Fibroblast of lung (primary cell): Measurements from ENCODE around the gene BCAS3. TPM values are rescaled to one million over a fixed set of nuclear protein-coding genes. Genes with fewer than 3 reads are reported as not detected.

Experiments
- DNase-seq, 2 donors: peaks; one replicate each; pipeline versions ENCODE4 v3.0.0 to v3.0.0-alpha.2; 2010; ENCODE audit warnings: low read depth in 2 of 2
- H2AFZ ChIP-seq: 2 replicates; pipeline ENCODE4 v1.5.1; 2012; ENCODE audit warnings: low read length, control low read depth, inconsistent platforms
- H3K27ac ChIP-seq: 2 replicates; pipeline ENCODE4 v1.5.1; 2011; ENCODE audit warnings: low read length, control low read depth; ENCODE audit not compliant: insufficient read depth
- H3K27me3 ChIP-seq: 2 replicates; pipeline ENCODE4 v1.5.1; 2011; ENCODE audit warnings: mild to moderate bottlenecking, low read length; ENCODE audit not compliant: control insufficient read depth, insufficient read depth
- H3K36me3 ChIP-seq: 2 replicates; pipeline ENCODE4 v1.5.1; 2011; ENCODE audit warnings: low read length; ENCODE audit not compliant: control insufficient read depth, insufficient read depth
- H3K4me1 ChIP-seq: 2 replicates; pipeline ENCODE4 v1.5.1; 2011; ENCODE audit warnings: low read length; ENCODE audit not compliant: control insufficient read depth, insufficient read depth; ENCODE audit errors: extremely low read depth
- H3K4me2 ChIP-seq: 2 replicates; pipeline ENCODE4 v1.5.1; 2011; ENCODE audit warnings: low read length, control low read depth; ENCODE audit not compliant: insufficient read depth; ENCODE audit errors: extremely low read depth
- H3K4me3 ChIP-seq, 4 experiments: fragments of 200-600 bp in 1 of 4; sonication (generic) in 1 of 4; replicated peaks in 1 of 4; 2 replicates each; pipeline ENCODE4 v1.5.1; 2011 to 2016; ENCODE audit warnings: low read length in 4 of 4, low read depth in 3 of 4, mild to moderate bottlenecking in 3 of 4, control low read depth in 2 of 4, inconsistent platforms in 1 of 4, mixed read lengths in 1 of 4; ENCODE audit not compliant: insufficient read depth in 1 of 4; ENCODE audit errors: control extremely low read depth in 1 of 4
- H3K79me2 ChIP-seq: 2 replicates; pipeline ENCODE4 v1.5.1; 2012; ENCODE audit warnings: mild to moderate bottlenecking, low read length, inconsistent platforms; ENCODE audit not compliant: control insufficient read depth, insufficient read depth
- H3K9ac ChIP-seq: 2 replicates; pipeline ENCODE4 v1.5.1; 2011; ENCODE audit warnings: mild to moderate bottlenecking, low read length, control low read depth; ENCODE audit not compliant: insufficient read depth
- H3K9me3 ChIP-seq: 2 replicates; pipeline ENCODE4 v1.5.1; 2012; ENCODE audit warnings: low read depth, low read length; ENCODE audit not compliant: control insufficient read depth, insufficient read depth
- H4K20me1 ChIP-seq: 2 replicates; pipeline ENCODE4 v1.5.1; 2011; ENCODE audit warnings: low read length; ENCODE audit not compliant: control insufficient read depth, insufficient read depth; ENCODE audit errors: extremely low read depth
- CTCF ChIP-seq, 2 donors: IDR thresholded peaks in 1 of 2; conservative IDR thresholded peaks in 1 of 2; 1 replicate in 1 of 2; 2 replicates in 1 of 2; pipeline ENCODE4 v1.5.1; 2011 to 2012; ENCODE audit warnings: low read length in 2 of 2, control low read depth in 1 of 2, inconsistent platforms in 1 of 2, low read depth in 1 of 2, mild to moderate bottlenecking in 1 of 2
- EZH2 ChIP-seq: IDR thresholded peaks from 2 replicates; pipeline ENCODE4 v1.5.1; 2012; ENCODE audit warnings: low read length, control low read depth, mild to moderate bottlenecking; ENCODE audit errors: missing control alignments
- polyA plus RNA-seq, 2 donors: library from polyadenylated mRNA; depleted of rRNA in 1 of 2; stranded (reverse) in 1 of 2; unstranded in 1 of 2; fragments of >200 nt; gene quantifications; 2 replicates each; pipeline ENCODE4 v1.2.1, GENCODE V29; 2011 to 2012; ENCODE audit warnings: missing spikeins in 1 of 2
- total RNA-seq: library from RNA; depleted of rRNA; stranded (reverse); fragments of >200 nt; gene quantifications from 2 replicates; pipeline ENCODE4 v1.2.1, GENCODE V29; 2014

BCAS3 gene
- total and polyA plus RNA-seq, 2 donors (not counting 1 experiment from before 2014, with no cell fraction given) = 9.9 to 43.6 TPM

GRCh38 chr17:61126473-61127249 is 449.0 kb downstream of the BCAS3 start:
- Histone ChIP-seq H3K27me3 (no peaks in the 10 kb centered on the region), H3K36me3 (no peaks in the 10 kb centered on the region), H3K4me3 (peak overlapping the region; percentile 3 to 20 (median 14)), H2AFZ (no peak overlapping the region), H3K9ac (peak overlapping the region; percentile 26), H3K79me2 (peaks cover 9% of the 10 kb centered on the region), H3K27ac (peak overlapping the region; percentile 88), H4K20me1 (no peaks in the 10 kb centered on the region), H3K9me3 (no peaks in the 10 kb centered on the region), H3K4me1 (peaks cover 29% of the 10 kb centered on the region), H3K4me2 (peak overlapping the region; percentile 89)
- no peak for TF ChIP-seq EZH2
- no peak for TF ChIP-seq CTCF (conservative IDR thresholded peaks at IDR 0.05 in 1 of 2, IDR thresholded peaks at IDR 0.05 in 1 of 2; ENCODE audit: low read depth in 1 of 2, low read length in 2 of 2)
- peak in 1 of 2 donors; percentile 81 for DNase-seq

- Histone ChIP-seq H3K4me2 (peak overlapping the region; percentile 59), H3K9me3 (no peaks in the 10 kb centered on the region), H3K79me2 (peaks cover 19% of the 10 kb centered on the region), H4K20me1 (no peaks in the 10 kb centered on the region), H3K4me1 (peaks cover 33% of the 10 kb centered on the region), H3K27me3 (no peaks in the 10 kb centered on the region), H3K27ac (peak overlapping the region; percentile 88), H3K9ac (peak overlapping the region; percentile 4), H2AFZ (no peak overlapping the region), H3K36me3 (no peaks in the 10 kb centered on the region), H3K4me3 (peak overlapping the region in 1 of 4 experiments; percentile 27)
- peak in 1 of 2 donors; percentile 60 for DNase-seq
- TF ChIP-seq CTCF (conservative IDR thresholded peaks at IDR 0.05 in 1 of 2, IDR thresholded peaks at IDR 0.05 in 1 of 2; ENCODE audit: low read depth in 1 of 2, low read length in 2 of 2) (no peak), EZH2 (no peak)
Observed at GRCh38 chr17:61127960-61128359, 450.3 kb downstream of the BCAS3 start.

GRCh38 chr17:61128661-61129115 is 451.0 kb downstream of the BCAS3 start:
- H2AFZ ChIP-seq = no peak overlapping the region
- TF ChIP-seq CTCF (conservative IDR thresholded peaks at IDR 0.05 in 1 of 2, IDR thresholded peaks at IDR 0.05 in 1 of 2; ENCODE audit: low read depth in 1 of 2, low read length in 2 of 2) (no peak), EZH2 (no peak)
- H3K27me3 ChIP-seq = no peaks in the 10 kb centered on the region
- no peaks in the 10 kb centered on the region for H3K36me3 ChIP-seq
- peak overlapping the region in 1 of 4 experiments; percentile 27 for H3K4me3 ChIP-seq
- peak overlapping the region; percentile 59 for H3K4me2 ChIP-seq
- no peaks in the 10 kb centered on the region for H4K20me1 ChIP-seq
- peak overlapping the region; percentile 1 for H3K9ac ChIP-seq
- H3K79me2 ChIP-seq = peaks cover 26% of the 10 kb centered on the region
- H3K4me1 ChIP-seq = peaks cover 35% of the 10 kb centered on the region
- peak overlapping the region; percentile 88 for H3K27ac ChIP-seq
- DNase-seq = peak in 1 of 2 donors; percentile 85
- H3K9me3 ChIP-seq = no peaks in the 10 kb centered on the region
